Measurements from ENCODE around the gene YBEY. TPM values are rescaled to one million over a fixed set of nuclear protein-coding genes. Genes with fewer than 3 reads are reported as not detected.

The YBEY gene
- total RNA-seq, 3 donors from 2014 or later, result 10.5 to 20.8 (median 17.1) TPM

- Histone ChIP-seq H3K4me1 (ENCODE audit: low read depth) (no peaks in the 10 kb centered on the region), H3K4me3 (no peak overlapping the region), H3K9me3 (no peaks in the 10 kb centered on the region), H3K36me3 (ENCODE audit: low read depth) (peaks cover 3% of the 10 kb centered on the region)
- TF ChIP-seq, protein P1, sequence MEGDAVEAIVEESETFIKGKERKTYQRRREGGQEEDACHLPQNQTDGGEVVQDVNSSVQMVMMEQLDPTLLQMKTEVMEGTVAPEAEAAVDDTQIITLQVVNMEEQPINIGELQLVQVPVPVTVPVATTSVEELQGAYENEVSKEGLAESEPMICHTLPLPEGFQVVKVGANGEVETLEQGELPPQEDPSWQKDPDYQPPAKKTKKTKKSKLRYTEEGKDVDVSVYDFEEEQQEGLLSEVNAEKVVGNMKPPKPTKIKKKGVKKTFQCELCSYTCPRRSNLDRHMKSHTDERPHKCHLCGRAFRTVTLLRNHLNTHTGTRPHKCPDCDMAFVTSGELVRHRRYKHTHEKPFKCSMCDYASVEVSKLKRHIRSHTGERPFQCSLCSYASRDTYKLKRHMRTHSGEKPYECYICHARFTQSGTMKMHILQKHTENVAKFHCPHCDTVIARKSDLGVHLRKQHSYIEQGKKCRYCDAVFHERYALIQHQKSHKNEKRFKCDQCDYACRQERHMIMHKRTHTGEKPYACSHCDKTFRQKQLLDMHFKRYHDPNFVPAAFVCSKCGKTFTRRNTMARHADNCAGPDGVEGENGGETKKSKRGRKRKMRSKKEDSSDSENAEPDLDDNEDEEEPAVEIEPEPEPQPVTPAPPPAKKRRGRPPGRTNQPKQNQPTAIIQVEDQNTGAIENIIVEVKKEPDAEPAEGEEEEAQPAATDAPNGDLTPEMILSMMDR (IDR thresholded peaks at IDR 0.05), result no peak
- intact Hi-C loops (cut with DNase I, micrococcal nuclease), result no loop called here
- ATAC-seq (no peak), DNase-seq (no peak)
Measured at GRCh38 chr21:46248827-46249226, 37.3 kb upstream of the YBEY start.

GRCh38 chr21:46250146-46250725, 35.9 kb upstream of the YBEY start:
- no peaks in the 10 kb centered on the region for H3K4me1 ChIP-seq (ENCODE audit: low read depth)
- TF ChIP-seq, protein P1 (IDR thresholded peaks at IDR 0.05), result no peak
- intact Hi-C loops (cut with DNase I, micrococcal nuclease), result no loop called here
- DNase-seq (no peak), ATAC-seq (no peak)
- H3K9me3 ChIP-seq, result no peaks in the 10 kb centered on the region
- peaks cover 7% of the 10 kb centered on the region for H3K36me3 ChIP-seq (ENCODE audit: low read depth)
- H3K4me3 ChIP-seq, result no peak overlapping the region

DNA sequence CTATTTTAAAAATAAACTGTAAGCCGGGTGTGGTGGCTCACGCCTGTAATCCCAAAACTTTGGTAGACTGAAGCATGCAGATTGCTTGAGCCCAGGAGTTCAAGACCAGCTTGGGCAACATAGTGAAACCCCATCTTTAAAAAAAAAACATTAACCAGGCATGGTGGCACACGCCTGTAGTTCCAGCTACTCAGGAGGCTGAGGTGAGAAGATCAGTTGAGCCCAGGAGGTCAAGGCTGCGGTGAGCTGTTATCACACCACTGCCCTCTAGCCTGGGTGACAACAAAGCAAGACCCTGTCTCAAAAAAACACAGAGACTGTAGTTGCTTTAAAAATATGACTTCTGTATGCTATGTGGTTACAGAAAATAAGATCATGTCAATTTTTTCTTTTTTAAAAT, 33.3 kb upstream of the YBEY start:
- intact Hi-C loops (cut with DNase I, micrococcal nuclease), result no loop called here
- H3K36me3 ChIP-seq (ENCODE audit: low read depth), result peaks cover 17% of the 10 kb centered on the region
- TF ChIP-seq, protein P1 (IDR thresholded peaks at IDR 0.05), result no peak

DNA sequence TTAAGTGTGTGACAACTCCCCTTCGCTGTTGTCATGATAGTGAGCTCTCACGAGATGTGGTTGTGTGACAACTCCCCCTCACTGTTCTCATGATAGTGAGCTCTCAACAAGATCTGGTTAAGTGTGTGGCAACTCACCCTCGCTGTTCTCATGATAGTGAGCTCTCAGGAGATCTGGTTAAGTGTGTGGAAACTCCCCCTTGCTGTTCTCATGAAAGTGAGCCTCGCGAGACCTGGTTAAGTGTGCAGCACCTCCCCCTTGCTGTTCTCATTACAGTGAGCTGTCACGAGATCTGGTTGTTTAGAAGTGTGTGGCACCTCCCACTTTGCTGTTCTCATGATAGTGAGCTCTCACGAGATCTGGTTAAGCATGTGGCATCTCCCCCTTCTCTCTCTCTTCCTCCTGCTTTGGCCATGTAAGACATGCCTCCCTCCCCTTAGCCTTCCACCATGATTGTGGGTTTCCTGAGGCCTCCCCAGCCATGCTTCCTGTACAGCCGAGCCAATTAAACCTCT, 32.5 kb upstream of the YBEY start:
- intact Hi-C loops (cut with DNase I, micrococcal nuclease), result no loop called here

More for the DNA sequence above, 33.3 kb upstream of the YBEY start:
- ATAC-seq, result no peak
- Histone ChIP-seq H3K4me3 (no peak overlapping the region), H3K4me1 (ENCODE audit: low read depth) (no peaks in the 10 kb centered on the region), H3K9me3 (no peaks in the 10 kb centered on the region)
- no peak for DNase-seq

GRCh38 chr21:46254208-46254975, 31.8 kb upstream of the YBEY start:
- DNase-seq (no peak), ATAC-seq (peak; percentile 7)
- H3K4me1 ChIP-seq (ENCODE audit: low read depth), result no peaks in the 10 kb centered on the region
- TF ChIP-seq, protein P1 (IDR thresholded peaks at IDR 0.05), result no peak
- no peak overlapping the region for H3K4me3 ChIP-seq
- intact Hi-C loops (cut with DNase I, micrococcal nuclease), result no loop called here
- no peaks in the 10 kb centered on the region for H3K9me3 ChIP-seq
- peaks cover 24% of the 10 kb centered on the region for H3K36me3 ChIP-seq (ENCODE audit: low read depth)

More for the DNA sequence above, 32.5 kb upstream of the YBEY start:
- ATAC-seq (peak; percentile 41), DNase-seq (no peak)
- H3K4me3 ChIP-seq, result no peak overlapping the region
- H3K4me1 ChIP-seq (ENCODE audit: low read depth), result no peaks in the 10 kb centered on the region
- no peaks in the 10 kb centered on the region for H3K9me3 ChIP-seq
- TF ChIP-seq, protein P1 (IDR thresholded peaks at IDR 0.05), result no peak
- H3K36me3 ChIP-seq (ENCODE audit: low read depth), result peaks cover 21% of the 10 kb centered on the region

Data from mucosa of descending colon (tissue), 3 donors.